Right atrium auricular region (tissue), 2 donors: Measurements from ENCODE around the gene QSOX2. TPM values are rescaled to one million over a fixed set of nuclear protein-coding genes. Genes with fewer than 3 reads are reported as not detected.

Experiments used
- DNase-seq: peaks from one replicate; pipeline ENCODE4 v3.0.0-alpha.2; 2019; ENCODE audit warnings: low spot score
- H3K27ac ChIP-seq, 2 donors: fragments of 200-600 bp; sonication (generic); 1 replicate in 1 of 2; 2 replicates in 1 of 2; pipeline ENCODE4 v1.5.1; 2016 to 2019
- H3K27me3 ChIP-seq, 2 donors: fragments of 200-600 bp; sonication (generic); one replicate each; pipeline versions ENCODE4 v1.5.1 to v1.6.0; 2017 to 2019
- H3K36me3 ChIP-seq: fragments of 200-600 bp; sonication (generic); one replicate; pipeline ENCODE4 v1.5.1; 2016
- H3K4me1 ChIP-seq, 2 donors: fragments of 200-600 bp; sonication (generic); one replicate each; pipeline versions ENCODE4 v1.5.1 to v1.6.0; 2017 to 2019
- H3K4me3 ChIP-seq, 2 donors: fragments of 200-600 bp; sonication (generic); 1 replicate in 1 of 2; 2 replicates in 1 of 2; pipeline ENCODE4 v1.5.1; 2017 to 2019; ENCODE audit warnings: mild to moderate bottlenecking in 1 of 2, moderate library complexity in 1 of 2
- H3K9me3 ChIP-seq, 2 donors: fragments of 200-600 bp; sonication (generic); one replicate each; pipeline ENCODE4 v1.5.1; 2019
- total RNA-seq, 2 donors: library from RNA; depleted of rRNA; stranded (reverse); fragments of >200 nt; gene quantifications; one replicate each; pipeline ENCODE4 v1.1.0, GENCODE V29; 2016
- TF ChIP-seq, protein P1 (sequence below), 2 donors: fragments of 200-600 bp; sonication (generic); IDR thresholded peaks; one replicate each; pipeline ENCODE4 v1.5.1; 2019; ENCODE audit warnings: antibody characterized with exemption in 2 of 2

Gene QSOX2
- total RNA-seq, 2 donors from 2014 or later: 3.2 to 6.3 TPM

GRCh38 chr9:136284311-136284710 is 38.7 kb upstream of the QSOX2 start:
- TF ChIP-seq, protein P1, sequence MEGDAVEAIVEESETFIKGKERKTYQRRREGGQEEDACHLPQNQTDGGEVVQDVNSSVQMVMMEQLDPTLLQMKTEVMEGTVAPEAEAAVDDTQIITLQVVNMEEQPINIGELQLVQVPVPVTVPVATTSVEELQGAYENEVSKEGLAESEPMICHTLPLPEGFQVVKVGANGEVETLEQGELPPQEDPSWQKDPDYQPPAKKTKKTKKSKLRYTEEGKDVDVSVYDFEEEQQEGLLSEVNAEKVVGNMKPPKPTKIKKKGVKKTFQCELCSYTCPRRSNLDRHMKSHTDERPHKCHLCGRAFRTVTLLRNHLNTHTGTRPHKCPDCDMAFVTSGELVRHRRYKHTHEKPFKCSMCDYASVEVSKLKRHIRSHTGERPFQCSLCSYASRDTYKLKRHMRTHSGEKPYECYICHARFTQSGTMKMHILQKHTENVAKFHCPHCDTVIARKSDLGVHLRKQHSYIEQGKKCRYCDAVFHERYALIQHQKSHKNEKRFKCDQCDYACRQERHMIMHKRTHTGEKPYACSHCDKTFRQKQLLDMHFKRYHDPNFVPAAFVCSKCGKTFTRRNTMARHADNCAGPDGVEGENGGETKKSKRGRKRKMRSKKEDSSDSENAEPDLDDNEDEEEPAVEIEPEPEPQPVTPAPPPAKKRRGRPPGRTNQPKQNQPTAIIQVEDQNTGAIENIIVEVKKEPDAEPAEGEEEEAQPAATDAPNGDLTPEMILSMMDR (IDR thresholded peaks at IDR 0.05): no peak
- no peak for DNase-seq
- Histone ChIP-seq H3K4me1 (peaks cover 0 to 14% of the 10 kb centered on the region in 2 donors), H3K27ac (no peak overlapping the region), H3K27me3 (no peaks in the 10 kb centered on the region), H3K4me3 (no peak overlapping the region), H3K9me3 (no peaks in the 10 kb centered on the region), H3K36me3 (no peaks in the 10 kb centered on the region)

DNA sequence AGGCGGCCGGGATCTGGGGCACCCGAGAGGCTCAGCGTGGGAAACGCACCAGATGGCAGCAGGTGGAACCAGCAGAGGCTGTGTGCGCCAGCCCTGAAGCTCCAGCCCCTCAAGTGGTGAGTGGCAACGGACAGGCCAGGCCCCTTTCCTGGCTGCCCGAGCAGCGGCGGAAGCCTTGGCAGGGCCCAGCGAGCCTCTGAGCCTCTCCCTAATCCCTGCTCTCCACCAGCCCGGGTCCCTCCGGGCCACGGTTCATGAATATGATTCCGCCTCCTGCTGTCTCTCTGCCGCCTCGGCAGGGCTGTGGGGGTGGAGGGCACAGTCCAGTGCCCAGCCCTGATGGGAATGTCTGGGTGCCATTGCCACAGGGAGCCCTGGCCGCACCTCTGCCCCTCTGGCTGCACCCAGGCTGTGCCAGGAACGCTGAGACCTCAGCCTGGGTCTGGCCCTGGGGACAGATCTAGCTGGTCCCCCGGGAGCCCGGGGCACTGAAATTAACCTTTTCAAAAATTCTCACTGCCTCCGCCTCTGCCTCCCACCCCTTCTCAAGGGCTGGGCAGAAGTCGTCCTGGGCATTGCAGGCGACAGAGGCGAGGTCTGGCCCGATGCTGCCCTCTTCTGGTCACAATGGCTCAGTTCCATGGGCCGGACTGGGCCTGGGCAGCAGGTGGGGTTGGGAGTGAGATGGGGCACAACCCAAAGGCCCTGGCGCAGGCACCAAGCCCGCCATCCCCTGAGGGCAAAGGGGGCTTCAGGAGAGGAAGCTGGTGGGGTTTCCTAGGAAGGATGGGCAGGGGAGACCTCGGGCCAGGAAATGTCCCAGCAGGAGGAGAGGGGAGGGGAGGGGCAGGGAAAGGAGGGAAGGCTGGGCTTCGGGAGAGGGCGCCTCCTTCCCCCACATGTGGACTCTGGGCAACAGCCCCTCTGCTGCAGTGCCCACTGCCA is 38.0 kb upstream of the QSOX2 start:
- Histone ChIP-seq H3K4me3 (peak overlapping the region; percentile 21 to 42), H3K4me1 (peaks cover 0 to 14% of the 10 kb centered on the region in 2 donors), H3K27ac (peak overlapping the region; percentile 67 to 73), H3K9me3 (no peaks in the 10 kb centered on the region), H3K27me3 (no peaks in the 10 kb centered on the region), H3K36me3 (no peaks in the 10 kb centered on the region)
- peak; percentile 77 for DNase-seq
- TF ChIP-seq, protein P1 (IDR thresholded peaks at IDR 0.05): peak; percentile 65 to 91

DNA sequence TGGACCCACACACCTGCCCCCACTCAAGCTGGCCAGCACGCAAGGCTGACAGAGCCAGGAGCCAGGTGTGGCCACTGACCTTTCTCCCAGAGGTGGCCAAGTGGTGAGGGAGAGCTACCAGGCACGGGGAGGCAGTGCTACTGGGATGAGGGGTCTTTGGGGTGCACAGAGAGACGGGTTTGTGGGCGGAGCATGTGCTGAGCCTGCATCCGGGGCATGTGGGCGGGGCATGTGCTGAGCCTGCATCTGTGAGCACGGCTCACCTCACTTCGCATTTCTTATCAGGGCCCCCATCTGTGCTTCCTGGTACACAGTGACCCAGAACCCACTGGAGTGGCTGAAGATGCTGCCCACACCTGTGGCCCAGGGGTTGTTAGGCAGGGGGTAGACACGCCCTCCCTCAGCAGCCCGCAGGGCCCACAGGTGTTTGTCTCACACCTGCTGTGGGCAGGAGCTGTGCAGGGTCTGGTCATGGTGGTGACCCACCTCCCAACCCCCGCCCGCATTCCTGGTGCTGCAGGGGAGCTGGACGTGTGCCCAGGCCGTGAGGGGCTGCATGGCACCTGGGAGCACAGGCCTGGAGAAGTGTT is 36.8 kb upstream of the QSOX2 start:
- Histone ChIP-seq H3K36me3 (no peaks in the 10 kb centered on the region), H3K4me3 (no peak overlapping the region), H3K9me3 (no peaks in the 10 kb centered on the region), H3K4me1 (peaks cover 0 to 14% of the 10 kb centered on the region in 2 donors), H3K27me3 (no peaks in the 10 kb centered on the region), H3K27ac (no peak overlapping the region)
- TF ChIP-seq, protein P1 (IDR thresholded peaks at IDR 0.05): no peak
- no peak for DNase-seq

GRCh38 chr9:136281421-136282271 is 36.0 kb upstream of the QSOX2 start:
- TF ChIP-seq, protein P1 (IDR thresholded peaks at IDR 0.05): no peak
- Histone ChIP-seq H3K4me1 (peaks cover 0 to 14% of the 10 kb centered on the region in 2 donors), H3K4me3 (no peak overlapping the region), H3K9me3 (no peaks in the 10 kb centered on the region), H3K36me3 (no peaks in the 10 kb centered on the region), H3K27ac (no peak overlapping the region), H3K27me3 (no peaks in the 10 kb centered on the region)
- DNase-seq: no peak

DNA sequence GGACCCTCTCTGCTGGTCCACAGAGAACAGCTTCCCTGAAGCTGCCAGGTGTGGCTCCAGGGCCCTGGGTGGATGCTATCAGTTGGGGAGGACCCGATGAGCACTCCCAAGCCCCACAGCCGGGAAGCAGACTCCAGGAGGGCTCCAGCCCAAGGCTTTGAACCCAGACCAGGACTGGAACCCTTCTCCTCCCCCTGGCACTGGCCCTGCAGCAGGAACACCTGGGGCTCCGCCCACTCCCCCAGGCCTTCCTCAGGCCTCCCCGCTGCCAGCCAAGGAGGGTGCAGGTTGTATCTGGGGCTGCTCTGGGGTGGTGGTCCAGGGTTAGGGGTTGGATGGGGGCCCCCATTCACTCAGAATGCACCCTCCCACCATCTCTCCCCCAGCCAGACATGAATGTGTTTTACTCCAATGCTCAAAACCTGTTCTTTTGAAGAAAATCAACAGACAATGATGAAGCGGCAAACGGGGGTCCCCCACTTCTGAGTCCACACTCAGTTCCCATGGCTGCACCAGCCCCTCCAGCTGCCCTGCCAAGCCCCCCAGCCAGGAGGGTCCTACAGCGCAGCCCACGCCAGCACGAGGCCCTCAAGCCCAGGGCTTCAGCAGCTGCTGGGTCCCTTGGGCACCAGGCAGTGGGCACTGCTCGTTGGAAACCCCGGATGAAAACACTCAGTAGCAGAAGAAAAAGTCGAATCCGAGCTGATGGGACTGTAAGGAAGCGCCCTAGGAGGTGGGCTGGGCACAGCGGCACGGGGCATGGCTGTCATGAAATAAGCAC is 35.1 kb upstream of the QSOX2 start:
- Histone ChIP-seq H3K27ac (no peak overlapping the region), H3K9me3 (no peaks in the 10 kb centered on the region), H3K27me3 (no peaks in the 10 kb centered on the region), H3K4me3 (no peak overlapping the region), H3K36me3 (no peaks in the 10 kb centered on the region), H3K4me1 (peaks cover 0 to 14% of the 10 kb centered on the region in 2 donors)
- no peak for DNase-seq
- TF ChIP-seq, protein P1 (IDR thresholded peaks at IDR 0.05): no peak
